Parathyroid adenoma (tissue), 2 donors: ENCODE results near the gene HSPBP1.

Source experiments
- H2AFZ ChIP-seq: fragments of 300-600 bp; sonication (generic); one replicate; pipeline ENCODE4 v1.7.0; 2017; ENCODE audit warnings: antibody characterized with exemption, mild to moderate bottlenecking
- H3K27ac ChIP-seq: fragments of 300-600 bp; sonication (generic); one replicate; pipeline ENCODE4 v1.7.0; 2017
- H3K27me3 ChIP-seq: fragments of 300-600 bp; sonication (generic); one replicate; pipeline ENCODE4 v1.7.0; 2017; ENCODE audit warnings: low read length; ENCODE audit not compliant: control insufficient read depth, insufficient read depth
- H3K36me3 ChIP-seq: fragments of 300-600 bp; sonication (generic); one replicate; pipeline ENCODE4 v1.7.0; 2017; ENCODE audit warnings: low read length; ENCODE audit not compliant: control insufficient read depth, insufficient read depth
- H3K4me1 ChIP-seq: fragments of 300-600 bp; sonication (generic); one replicate; pipeline ENCODE4 v1.7.0; 2017; ENCODE audit warnings: control low read depth
- H3K4me2 ChIP-seq: fragments of 300-600 bp; sonication (generic); one replicate; pipeline ENCODE4 v1.7.0; 2017; ENCODE audit warnings: low read length
- H3K4me3 ChIP-seq: fragments of 300-600 bp; sonication (generic); one replicate; pipeline ENCODE4 v1.7.0; 2017; ENCODE audit warnings: low read depth, low read length
- H3K79me2 ChIP-seq: fragments of 300-600 bp; sonication (generic); one replicate; pipeline ENCODE4 v1.7.0; 2017; ENCODE audit warnings: control low read depth
- H3K9ac ChIP-seq: fragments of 300-600 bp; sonication (generic); one replicate; pipeline ENCODE4 v1.7.0; 2017; ENCODE audit warnings: mild to moderate bottlenecking
- H3K9me3 ChIP-seq: fragments of 300-600 bp; sonication (generic); one replicate; pipeline ENCODE4 v1.7.0; 2017; ENCODE audit warnings: low read length; ENCODE audit not compliant: control insufficient read depth
- TF ChIP-seq, protein P1 (sequence below): fragments of 300-600 bp; sonication (generic); IDR thresholded peaks from one replicate; pipeline ENCODE4 v1.7.0; 2017; ENCODE audit warnings: antibody characterized with exemption, mild to moderate bottlenecking
- donor health status: primary hyperparathyroidism.

Gene HSPBP1

DNA sequence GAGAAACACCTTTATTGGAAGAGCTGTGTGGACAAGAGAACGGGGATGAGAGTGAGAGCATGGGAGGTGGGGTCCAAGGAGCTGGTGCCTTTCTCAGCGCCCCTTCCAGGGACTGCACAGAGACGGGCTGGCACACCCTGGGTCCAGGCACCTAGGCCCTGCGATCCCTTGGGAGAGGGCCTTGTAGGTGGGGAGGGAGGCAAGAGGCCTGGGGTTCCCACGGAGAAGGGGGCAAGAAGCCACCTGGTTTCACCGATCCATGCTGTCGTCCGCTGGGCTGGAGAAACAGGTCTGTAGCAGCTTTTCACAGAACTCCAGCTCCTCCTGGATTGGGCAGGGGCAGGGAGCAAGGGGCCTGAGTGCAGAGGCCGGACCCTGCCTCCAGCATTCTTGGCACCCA is 17.6 kb downstream of the HSPBP1 start:
- Histone ChIP-seq H3K27me3 (no peaks in the 10 kb centered on the region), H2AFZ (no peak overlapping the region), H3K36me3 (no peaks in the 10 kb centered on the region), H3K4me3 (no peak overlapping the region), H3K9me3 (no peaks in the 10 kb centered on the region), H3K4me2 (no peak overlapping the region), H3K9ac (no peak overlapping the region), H3K79me2 (peaks cover 19% of the 10 kb centered on the region), H3K4me1 (peaks cover 6% of the 10 kb centered on the region), H3K27ac (no peak overlapping the region)
- TF ChIP-seq, protein P1, sequence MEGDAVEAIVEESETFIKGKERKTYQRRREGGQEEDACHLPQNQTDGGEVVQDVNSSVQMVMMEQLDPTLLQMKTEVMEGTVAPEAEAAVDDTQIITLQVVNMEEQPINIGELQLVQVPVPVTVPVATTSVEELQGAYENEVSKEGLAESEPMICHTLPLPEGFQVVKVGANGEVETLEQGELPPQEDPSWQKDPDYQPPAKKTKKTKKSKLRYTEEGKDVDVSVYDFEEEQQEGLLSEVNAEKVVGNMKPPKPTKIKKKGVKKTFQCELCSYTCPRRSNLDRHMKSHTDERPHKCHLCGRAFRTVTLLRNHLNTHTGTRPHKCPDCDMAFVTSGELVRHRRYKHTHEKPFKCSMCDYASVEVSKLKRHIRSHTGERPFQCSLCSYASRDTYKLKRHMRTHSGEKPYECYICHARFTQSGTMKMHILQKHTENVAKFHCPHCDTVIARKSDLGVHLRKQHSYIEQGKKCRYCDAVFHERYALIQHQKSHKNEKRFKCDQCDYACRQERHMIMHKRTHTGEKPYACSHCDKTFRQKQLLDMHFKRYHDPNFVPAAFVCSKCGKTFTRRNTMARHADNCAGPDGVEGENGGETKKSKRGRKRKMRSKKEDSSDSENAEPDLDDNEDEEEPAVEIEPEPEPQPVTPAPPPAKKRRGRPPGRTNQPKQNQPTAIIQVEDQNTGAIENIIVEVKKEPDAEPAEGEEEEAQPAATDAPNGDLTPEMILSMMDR, result no peak

DNA sequence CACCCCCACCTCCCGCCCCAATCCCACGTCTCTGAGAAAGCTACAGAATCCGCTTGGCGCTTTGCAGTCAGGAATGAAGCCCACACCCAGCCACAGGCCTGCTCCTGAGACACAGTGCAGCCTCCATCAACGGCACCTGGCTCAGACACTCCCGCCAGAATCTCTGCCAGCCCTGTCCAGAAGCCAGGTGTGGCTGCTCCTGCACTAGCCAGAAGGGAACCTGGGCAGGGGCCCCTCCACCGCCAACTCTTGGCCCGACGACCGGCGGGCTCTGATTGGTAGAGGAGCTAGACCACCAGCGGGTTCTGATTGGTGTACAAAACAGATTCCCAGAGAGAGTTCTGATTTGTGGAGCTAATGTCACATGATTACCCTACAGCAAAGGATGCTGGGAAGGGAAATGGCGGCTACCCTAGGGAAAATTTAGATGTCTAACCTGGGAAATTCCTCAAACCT is 18.2 kb downstream of the HSPBP1 start:
- Histone ChIP-seq H3K4me2 (no peak overlapping the region), H3K36me3 (no peaks in the 10 kb centered on the region), H3K4me1 (peaks cover 12% of the 10 kb centered on the region), H3K9ac (no peak overlapping the region), H2AFZ (no peak overlapping the region), H3K79me2 (peaks cover 23% of the 10 kb centered on the region), H3K27me3 (no peaks in the 10 kb centered on the region), H3K4me3 (no peak overlapping the region), H3K27ac (no peak overlapping the region), H3K9me3 (no peaks in the 10 kb centered on the region)
- TF ChIP-seq, protein P1, result no peak

DNA sequence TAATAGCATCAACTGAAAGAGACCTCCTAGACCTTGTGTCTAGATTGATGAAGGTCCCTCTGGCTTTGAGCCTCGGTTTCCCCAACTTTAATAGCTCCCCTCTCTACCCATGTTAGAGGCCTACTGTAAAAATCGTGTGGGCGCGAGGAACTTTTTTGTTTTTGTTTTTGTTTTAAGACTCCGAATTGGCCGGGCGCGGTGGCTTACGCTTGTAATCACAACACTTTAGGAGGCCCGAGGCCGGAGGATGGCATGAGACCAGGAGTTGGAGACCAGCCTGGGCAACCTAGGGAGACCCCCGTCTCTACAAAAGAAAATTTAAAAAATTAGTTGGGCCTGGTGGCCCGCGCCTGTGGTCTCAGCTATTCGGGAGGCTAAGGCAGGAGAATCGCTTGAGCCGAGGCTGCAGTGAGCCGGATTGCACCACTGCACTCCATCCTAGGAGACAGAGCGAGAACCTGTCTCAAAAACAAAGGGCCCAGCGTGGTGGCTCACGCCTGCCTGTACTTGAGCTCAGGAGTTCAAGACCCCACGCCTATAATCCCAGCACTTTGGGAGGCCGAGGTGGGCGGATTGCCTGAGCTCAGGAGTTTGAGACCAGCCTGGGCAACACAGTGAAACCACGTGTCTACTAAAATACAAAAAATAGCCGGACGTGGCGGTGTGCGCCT is 20.2 kb downstream of the HSPBP1 start:
- Histone ChIP-seq H3K9ac (peak overlapping the region; percentile 0), H3K27ac (peak overlapping the region; percentile 81), H3K79me2 (peaks cover 37% of the 10 kb centered on the region), H3K4me2 (peak overlapping the region; percentile 93), H2AFZ (peak overlapping the region; percentile 77), H3K36me3 (no peaks in the 10 kb centered on the region), H3K27me3 (no peaks in the 10 kb centered on the region), H3K4me1 (peaks cover 15% of the 10 kb centered on the region), H3K4me3 (peak overlapping the region; percentile 82), H3K9me3 (no peaks in the 10 kb centered on the region)
- TF ChIP-seq, protein P1, result no peak

DNA sequence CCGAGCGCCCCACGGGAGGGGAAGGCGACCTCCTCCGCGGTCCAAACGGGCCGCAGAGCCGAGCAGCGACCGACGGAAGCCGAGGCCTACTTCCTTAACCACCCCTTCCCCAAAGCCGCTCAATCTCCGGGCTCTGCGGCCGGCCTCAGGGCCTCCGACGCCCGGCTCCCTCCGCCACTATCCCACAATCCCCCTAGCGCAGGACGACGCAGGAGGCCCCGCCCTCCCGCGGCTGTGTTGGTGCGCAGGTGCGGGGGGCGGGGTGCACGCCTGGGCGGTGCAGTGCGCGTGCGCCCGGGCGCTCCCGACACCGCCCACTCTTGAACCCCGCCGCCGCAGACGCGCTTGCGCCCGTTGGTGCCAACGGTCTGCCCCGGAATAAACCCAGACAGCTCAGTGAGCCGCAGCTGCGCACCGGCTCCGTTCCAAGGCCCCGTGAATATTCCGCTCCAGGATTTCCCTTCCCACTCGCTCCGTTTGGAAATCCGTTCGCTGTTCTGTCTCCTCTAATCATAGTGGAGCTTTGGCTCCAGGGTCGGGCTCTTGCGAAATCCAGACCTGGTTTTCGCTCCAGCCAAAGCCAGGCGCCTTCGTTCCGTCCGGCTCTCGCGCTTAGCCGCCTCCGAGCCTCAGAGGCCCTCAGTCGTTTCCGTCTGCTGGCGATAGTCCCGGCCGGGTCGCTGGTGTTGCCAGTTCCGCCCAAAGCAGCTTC is 20.9 kb downstream of the HSPBP1 start, which contains the start of gene PPP6R1:
Gene PPP6R1, minus strand, starts transcription at position 190 of the 712 bp plus-strand sequence. CDS start 11,914 bp downstream, outside the sequence.
- TF ChIP-seq, protein P1, result no peak
- Histone ChIP-seq H3K27ac (peak within 1 kb of the TSS; percentile 81), H3K9me3 (no peaks in the 10 kb centered on the region), H3K36me3 (no peaks in the 10 kb centered on the region), H3K4me1 (peaks cover 15% of the 10 kb centered on the region), H3K9ac (peak within 1 kb of the TSS; percentile 96), H3K4me3 (peak within 1 kb of the TSS; percentile 82), H2AFZ (peak within 1 kb of the TSS; percentile 85), H3K27me3 (no peaks in the 10 kb centered on the region), H3K4me2 (peak within 1 kb of the TSS; percentile 95), H3K79me2 (peaks cover 44% of the 10 kb centered on the region)
